HepG2 (cell line): ENCODE data around the gene SPATC1L. TPM values are rescaled to one million over a fixed set of nuclear protein-coding genes. Genes with fewer than 3 reads are reported as not detected.
A peak's percentile ranks its signal among the peaks of the same experiment; 100 is the strongest.

Experiments
- ATF7-NPFF ChIP-seq: sonication (generic); formaldehyde crosslinking; IDR thresholded peaks from 2 replicates; pipeline ENCODE4 v1.8.1; 2023; ENCODE audit warnings: mild to moderate bottlenecking, low read depth, missing genetic modification reagents, moderate library complexity
- FOXA3 ChIP-seq: IDR thresholded peaks from 2 replicates; pipeline ENCODE4 v1.6.1; 2016; ENCODE audit warnings: missing genetic modification reagents, missing compliant biosample characterization
- MEIS1 ChIP-seq: sonication (generic); formaldehyde crosslinking; IDR thresholded peaks from 2 replicates; pipeline ENCODE4 v1.9.0; 2021; ENCODE audit warnings: mild to moderate bottlenecking, missing genetic modification reagents, moderate library complexity, borderline replicate concordance
- NR2F2 ChIP-seq: IDR thresholded peaks from 2 replicates; pipeline ENCODE4 v1.6.1; 2012; ENCODE audit warnings: low read depth, inconsistent platforms, borderline replicate concordance
- PHF8 ChIP-seq: sonication (generic); formaldehyde crosslinking; IDR thresholded peaks from 2 replicates; pipeline ENCODE4 v1.5.0; 2020; ENCODE audit warnings: missing genetic modification reagents
- YY1 ChIP-seq: IDR thresholded peaks from 2 replicates; pipeline ENCODE4 v1.6.1; 2011; ENCODE audit warnings: low read length, low read depth, moderate library complexity, mild to moderate bottlenecking; ENCODE audit not compliant: insufficient read depth, insufficient replicate concordance
- ZBTB3 ChIP-seq: sonication (generic); formaldehyde crosslinking; IDR thresholded peaks from 2 replicates; pipeline ENCODE4 v1.4.0; 2020; ENCODE audit warnings: low read depth, mild to moderate bottlenecking, moderate library complexity, missing genetic modification reagents, borderline replicate concordance
- ZNF20 ChIP-seq: sonication (generic); formaldehyde crosslinking; IDR thresholded peaks from 2 replicates; pipeline ENCODE4 v1.4.0; 2020; ENCODE audit warnings: mild to moderate bottlenecking, moderate library complexity, missing genetic modification reagents
- ZNF337 ChIP-seq: sonication (generic); formaldehyde crosslinking; IDR thresholded peaks from 2 replicates; pipeline ENCODE4 v1.5.1; 2020; ENCODE audit warnings: missing genetic modification reagents, low read depth, mild to moderate bottlenecking, borderline replicate concordance
- ZNF547 ChIP-seq: sonication (generic); formaldehyde crosslinking; IDR thresholded peaks from 2 replicates; pipeline ENCODE4 v1.5.1; 2020; ENCODE audit warnings: mild to moderate bottlenecking, missing genetic modification reagents
- ZNF703 ChIP-seq: sonication (generic); formaldehyde crosslinking; IDR thresholded peaks from 2 replicates; pipeline ENCODE4 v1.5.1; 2020; ENCODE audit warnings: missing genetic modification reagents, mild to moderate bottlenecking, moderate library complexity, borderline replicate concordance
- ZNF746 ChIP-seq: sonication (generic); formaldehyde crosslinking; IDR thresholded peaks from 2 replicates; pipeline ENCODE4 v1.8.0; 2022; ENCODE audit warnings: mild to moderate bottlenecking, missing genetic modification reagents
- ZNF883 ChIP-seq: sonication (generic); formaldehyde crosslinking; IDR thresholded peaks from 2 replicates; pipeline ENCODE4 v1.5.1; 2020; ENCODE audit warnings: mild to moderate bottlenecking, missing genetic modification reagents; ENCODE audit errors: not compliant biosample characterization
- polyA plus RNA-seq, 8 experiments: library from polyadenylated mRNA; depleted of rRNA in 3 of 8; stranded (reverse) in 7 of 8; unstranded in 1 of 8; fragments of >200 nt; fragmentation: Illumina TruSeq in 4 of 8; extraction: Trizol in 4 of 8; gene quantifications; 2 replicates each; pipeline versions ENCODE4 v1.2.1 to v1.2.3, GENCODE V29; 2011 to 2016; ENCODE audit warnings: low read depth in 4 of 8, missing spikeins in 1 of 8, mixed read lengths in 1 of 8; ENCODE audit not compliant: insufficient read depth in 1 of 8
- total RNA-seq, 5 experiments: library from RNA; depleted of rRNA; stranded (reverse); fragments of >200 nt; fragmentation: Illumina TruSeq; extraction: Trizol; gene quantifications; 2 replicates each; pipeline ENCODE4 v1.2.3, GENCODE V29; 2016; ENCODE audit warnings: low read depth in 1 of 5
- TF ChIP-seq, protein P1 (sequence below): sonication (generic); formaldehyde crosslinking; IDR thresholded peaks from 2 replicates; pipeline ENCODE4 v1.5.0; 2020; ENCODE audit warnings: mild to moderate bottlenecking, missing genetic modification reagents, borderline replicate concordance
- TF ChIP-seq, protein P2 (sequence below): sonication (generic); formaldehyde crosslinking; IDR thresholded peaks from 2 replicates; pipeline ENCODE4 v1.9.0; 2022; ENCODE audit warnings: missing genetic modification reagents, mild to moderate bottlenecking, borderline replicate concordance
- TF ChIP-seq, protein P3 (sequence below): sonication (generic); formaldehyde crosslinking; IDR thresholded peaks from 2 replicates; pipeline ENCODE4 v1.4.0; 2020; ENCODE audit warnings: missing genetic modification reagents

SPATC1L gene
- total and polyA plus RNA-seq, 2 of the 13 experiments (the other 11 are each of a cell fraction or from before 2014, with no cell fraction given), result 1.4 to 3.3 TPM

DNA sequence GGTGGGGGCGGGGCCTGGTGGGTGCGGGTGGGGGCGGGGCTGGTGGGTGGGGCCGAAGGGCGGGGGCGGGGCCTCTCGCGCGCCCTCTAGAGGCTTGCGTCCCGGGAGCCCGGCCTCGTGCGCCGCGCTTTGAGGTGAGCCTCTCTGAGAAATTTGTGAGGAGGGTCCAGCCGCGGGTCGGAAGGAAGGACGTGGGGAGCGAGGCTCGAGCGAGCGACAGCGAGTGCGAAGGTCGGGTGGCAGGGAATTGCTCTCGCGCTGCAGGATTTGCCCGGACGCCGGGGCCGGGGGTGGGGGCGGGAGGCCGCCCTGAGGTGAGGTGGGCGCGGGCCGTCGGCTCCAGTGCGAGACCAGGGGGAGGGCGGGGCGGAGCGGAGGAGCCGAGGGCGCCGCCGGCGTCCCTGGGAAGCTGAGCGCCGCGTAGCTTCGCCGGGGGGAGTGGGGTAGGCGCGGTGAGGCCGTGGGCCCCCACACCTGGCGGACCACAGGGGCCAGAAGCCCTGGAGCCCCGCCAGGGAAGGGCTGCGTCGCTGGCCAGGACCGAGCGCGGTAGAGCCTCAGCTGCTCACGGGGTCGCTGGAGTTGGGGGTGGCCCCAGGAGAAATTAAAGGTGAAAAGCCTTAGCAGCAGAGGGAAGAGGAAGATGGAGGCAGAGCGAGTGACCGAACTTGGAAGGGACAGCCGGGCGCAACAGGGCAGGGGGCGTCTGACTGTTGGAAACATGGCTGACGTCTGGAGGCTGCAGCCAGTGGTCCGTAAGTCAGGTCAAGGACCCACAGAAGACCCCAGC, 45.1 kb upstream of the SPATC1L start (continued):
- TF ChIP-seq MEIS1 (CRISPR knock-in tag), result no peak
- TF ChIP-seq, protein P1, sequence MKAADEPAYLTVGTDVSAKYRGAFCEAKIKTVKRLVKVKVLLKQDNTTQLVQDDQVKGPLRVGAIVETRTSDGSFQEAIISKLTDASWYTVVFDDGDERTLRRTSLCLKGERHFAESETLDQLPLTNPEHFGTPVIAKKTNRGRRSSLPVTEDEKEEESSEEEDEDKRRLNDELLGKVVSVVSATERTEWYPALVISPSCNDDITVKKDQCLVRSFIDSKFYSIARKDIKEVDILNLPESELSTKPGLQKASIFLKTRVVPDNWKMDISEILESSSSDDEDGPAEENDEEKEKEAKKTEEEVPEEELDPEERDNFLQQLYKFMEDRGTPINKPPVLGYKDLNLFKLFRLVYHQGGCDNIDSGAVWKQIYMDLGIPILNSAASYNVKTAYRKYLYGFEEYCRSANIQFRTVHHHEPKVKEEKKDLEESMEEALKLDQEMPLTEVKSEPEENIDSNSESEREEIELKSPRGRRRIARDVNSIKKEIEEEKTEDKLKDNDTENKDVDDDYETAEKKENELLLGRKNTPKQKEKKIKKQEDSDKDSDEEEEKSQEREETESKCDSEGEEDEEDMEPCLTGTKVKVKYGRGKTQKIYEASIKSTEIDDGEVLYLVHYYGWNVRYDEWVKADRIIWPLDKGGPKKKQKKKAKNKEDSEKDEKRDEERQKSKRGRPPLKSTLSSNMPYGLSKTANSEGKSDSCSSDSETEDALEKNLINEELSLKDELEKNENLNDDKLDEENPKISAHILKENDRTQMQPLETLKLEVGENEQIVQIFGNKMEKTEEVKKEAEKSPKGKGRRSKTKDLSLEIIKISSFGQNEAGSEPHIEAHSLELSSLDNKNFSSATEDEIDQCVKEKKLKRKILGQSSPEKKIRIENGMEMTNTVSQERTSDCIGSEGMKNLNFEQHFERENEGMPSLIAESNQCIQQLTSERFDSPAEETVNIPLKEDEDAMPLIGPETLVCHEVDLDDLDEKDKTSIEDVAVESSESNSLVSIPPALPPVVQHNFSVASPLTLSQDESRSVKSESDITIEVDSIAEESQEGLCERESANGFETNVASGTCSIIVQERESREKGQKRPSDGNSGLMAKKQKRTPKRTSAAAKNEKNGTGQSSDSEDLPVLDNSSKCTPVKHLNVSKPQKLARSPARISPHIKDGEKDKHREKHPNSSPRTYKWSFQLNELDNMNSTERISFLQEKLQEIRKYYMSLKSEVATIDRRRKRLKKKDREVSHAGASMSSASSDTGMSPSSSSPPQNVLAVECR (CRISPR knock-in tag), result peak; percentile 61
- TF ChIP-seq ZNF883, result peak; percentile 71
- peak; percentile 58 for TF ChIP-seq PHF8
- TF ChIP-seq FOXA3, result 0 out of 2 replicates have a peak, but pooled peaks have one; percentile 5
- no peak for TF ChIP-seq ZNF20 (CRISPR knock-in tag)
- TF ChIP-seq ATF7-NPFF, result peak; percentile 65; the same call in 1 of the 2 replicates
- peak; percentile 12 for TF ChIP-seq YY1
- TF ChIP-seq ZNF547 (CRISPR knock-in tag), result no peak
- 0 out of 2 replicates have a peak, but pooled peaks have one; percentile 27 for TF ChIP-seq ZNF703 (CRISPR knock-in tag)
- TF ChIP-seq, protein P2, sequence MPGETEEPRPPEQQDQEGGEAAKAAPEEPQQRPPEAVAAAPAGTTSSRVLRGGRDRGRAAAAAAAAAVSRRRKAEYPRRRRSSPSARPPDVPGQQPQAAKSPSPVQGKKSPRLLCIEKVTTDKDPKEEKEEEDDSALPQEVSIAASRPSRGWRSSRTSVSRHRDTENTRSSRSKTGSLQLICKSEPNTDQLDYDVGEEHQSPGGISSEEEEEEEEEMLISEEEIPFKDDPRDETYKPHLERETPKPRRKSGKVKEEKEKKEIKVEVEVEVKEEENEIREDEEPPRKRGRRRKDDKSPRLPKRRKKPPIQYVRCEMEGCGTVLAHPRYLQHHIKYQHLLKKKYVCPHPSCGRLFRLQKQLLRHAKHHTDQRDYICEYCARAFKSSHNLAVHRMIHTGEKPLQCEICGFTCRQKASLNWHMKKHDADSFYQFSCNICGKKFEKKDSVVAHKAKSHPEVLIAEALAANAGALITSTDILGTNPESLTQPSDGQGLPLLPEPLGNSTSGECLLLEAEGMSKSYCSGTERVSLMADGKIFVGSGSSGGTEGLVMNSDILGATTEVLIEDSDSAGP (CRISPR knock-in tag), result peak; percentile 57; the same call in 1 of the 2 replicates
- TF ChIP-seq, protein P3, sequence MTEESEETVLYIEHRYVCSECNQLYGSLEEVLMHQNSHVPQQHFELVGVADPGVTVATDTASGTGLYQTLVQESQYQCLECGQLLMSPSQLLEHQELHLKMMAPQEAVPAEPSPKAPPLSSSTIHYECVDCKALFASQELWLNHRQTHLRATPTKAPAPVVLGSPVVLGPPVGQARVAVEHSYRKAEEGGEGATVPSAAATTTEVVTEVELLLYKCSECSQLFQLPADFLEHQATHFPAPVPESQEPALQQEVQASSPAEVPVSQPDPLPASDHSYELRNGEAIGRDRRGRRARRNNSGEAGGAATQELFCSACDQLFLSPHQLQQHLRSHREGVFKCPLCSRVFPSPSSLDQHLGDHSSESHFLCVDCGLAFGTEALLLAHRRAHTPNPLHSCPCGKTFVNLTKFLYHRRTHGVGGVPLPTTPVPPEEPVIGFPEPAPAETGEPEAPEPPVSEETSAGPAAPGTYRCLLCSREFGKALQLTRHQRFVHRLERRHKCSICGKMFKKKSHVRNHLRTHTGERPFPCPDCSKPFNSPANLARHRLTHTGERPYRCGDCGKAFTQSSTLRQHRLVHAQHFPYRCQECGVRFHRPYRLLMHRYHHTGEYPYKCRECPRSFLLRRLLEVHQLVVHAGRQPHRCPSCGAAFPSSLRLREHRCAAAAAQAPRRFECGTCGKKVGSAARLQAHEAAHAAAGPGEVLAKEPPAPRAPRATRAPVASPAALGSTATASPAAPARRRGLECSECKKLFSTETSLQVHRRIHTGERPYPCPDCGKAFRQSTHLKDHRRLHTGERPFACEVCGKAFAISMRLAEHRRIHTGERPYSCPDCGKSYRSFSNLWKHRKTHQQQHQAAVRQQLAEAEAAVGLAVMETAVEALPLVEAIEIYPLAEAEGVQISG (CRISPR knock-in tag), result no peak
- TF ChIP-seq NR2F2, result no peak; the same call in 1 of the 2 replicates
- TF ChIP-seq ZNF337 (CRISPR knock-in tag), result no peak
- TF ChIP-seq ZNF746 (CRISPR knock-in tag), result peak; percentile 77
- 0 out of 2 replicates have a peak, but pooled peaks have one; percentile 2 for TF ChIP-seq ZBTB3 (CRISPR knock-in tag)
